SU-DHL-6 (cell line): ENCODE data around the gene NCKAP1.
"Not testable (repeated sequence)": the region's sequence is repeated elsewhere in the genome, so short reads cannot be mapped to it uniquely, and the experiment has no call there.

Experiments used
- H2AFZ ChIP-seq: fragments of 200-600 bp; sonication (generic); 2 replicates; pipeline ENCODE4 v1.6.1; 2014; ENCODE audit warnings: low read depth, mild to moderate bottlenecking, moderate library complexity, mixed read lengths, antibody characterized with exemption, low read length; ENCODE audit not compliant: severe bottlenecking
- H3F3A ChIP-seq: fragments of 200-600 bp; shearing (Covaris generic); 2 replicates; pipeline ENCODE4 v1.6.0; 2016; ENCODE audit warnings: antibody characterized with exemption, mild to moderate bottlenecking; ENCODE audit not compliant: insufficient read depth
- H3K27ac ChIP-seq: fragments of 200-600 bp; sonication (generic); 2 replicates; pipeline ENCODE4 v1.5.1; 2016; ENCODE audit warnings: low read depth, mild to moderate bottlenecking, low read length, moderate library complexity, mixed read lengths
- H3K27me3 ChIP-seq: fragments of 200-600 bp; sonication (generic), shearing (Covaris generic); 2 replicates; pipeline ENCODE4 v1.6.0; 2014; ENCODE audit warnings: mild to moderate bottlenecking, low read length
- H3K36me3 ChIP-seq: fragments of 200-600 bp; sonication (generic); 2 replicates; pipeline ENCODE4 v1.6.1; 2014; ENCODE audit warnings: mild to moderate bottlenecking, low read length, mixed read lengths
- H3K4me2 ChIP-seq: fragments of 300-600, 200-600 bp; shearing (Covaris generic), sonication (generic); 2 replicates; pipeline ENCODE4 v1.6.0; 2014; ENCODE audit warnings: low read length, low read depth, mild to moderate bottlenecking; ENCODE audit not compliant: poor library complexity, severe bottlenecking
- H3K4me3 ChIP-seq: fragments of 200-600 bp; sonication (generic); 2 replicates; pipeline ENCODE4 v1.5.1; 2014; ENCODE audit warnings: antibody characterized with exemption, low read length, mild to moderate bottlenecking, mixed read lengths; ENCODE audit not compliant: insufficient read depth, poor library complexity, severe bottlenecking
- H3K79me2 ChIP-seq: fragments of 200-600 bp; sonication (generic); 2 replicates; pipeline ENCODE4 v1.6.1; 2014; ENCODE audit warnings: mild to moderate bottlenecking, low read length, moderate library complexity; ENCODE audit not compliant: insufficient read depth
- H3K9ac ChIP-seq: fragments of 200-600 bp; sonication (generic); 2 replicates; pipeline ENCODE4 v1.7.0; 2014; ENCODE audit warnings: mild to moderate bottlenecking, low read length
- H3K9me2 ChIP-seq: fragments of 200-600 bp; sonication (generic); replicated peaks from 2 replicates; pipeline ENCODE4 v1.6.1; 2014; ENCODE audit warnings: low read length; ENCODE audit not compliant: insufficient read depth
- H3K9me3 ChIP-seq: fragments of 200-600 bp; sonication (generic); 2 replicates; pipeline ENCODE4 v1.6.1; 2014; ENCODE audit warnings: low read length, mixed read lengths; ENCODE audit not compliant: insufficient read depth
- H4K20me1 ChIP-seq: fragments of 200-600 bp; sonication (generic); 2 replicates; pipeline ENCODE4 v1.6.1; 2014; ENCODE audit warnings: low read depth, mild to moderate bottlenecking, antibody characterized with exemption, low read length, moderate library complexity, mixed read lengths
- EZH2phosphoT487 ChIP-seq: fragments of 200-600 bp; sonication (generic), shearing (Covaris generic); conservative IDR thresholded peaks from 2 replicates; pipeline ENCODE4 v1.6.1; 2018; ENCODE audit warnings: mild to moderate bottlenecking, antibody characterized with exemption, low read length, moderate library complexity, mixed read lengths
- TF ChIP-seq, protein P1 (sequence below): fragments of 200-600 bp; sonication (generic); IDR thresholded peaks from one replicate; pipeline ENCODE4 v1.5.1; 2017; ENCODE audit warnings: antibody characterized with exemption, mild to moderate bottlenecking, low read length, moderate library complexity; ENCODE audit not compliant: insufficient read depth, poor library complexity, severe bottlenecking

NCKAP1 gene

DNA sequence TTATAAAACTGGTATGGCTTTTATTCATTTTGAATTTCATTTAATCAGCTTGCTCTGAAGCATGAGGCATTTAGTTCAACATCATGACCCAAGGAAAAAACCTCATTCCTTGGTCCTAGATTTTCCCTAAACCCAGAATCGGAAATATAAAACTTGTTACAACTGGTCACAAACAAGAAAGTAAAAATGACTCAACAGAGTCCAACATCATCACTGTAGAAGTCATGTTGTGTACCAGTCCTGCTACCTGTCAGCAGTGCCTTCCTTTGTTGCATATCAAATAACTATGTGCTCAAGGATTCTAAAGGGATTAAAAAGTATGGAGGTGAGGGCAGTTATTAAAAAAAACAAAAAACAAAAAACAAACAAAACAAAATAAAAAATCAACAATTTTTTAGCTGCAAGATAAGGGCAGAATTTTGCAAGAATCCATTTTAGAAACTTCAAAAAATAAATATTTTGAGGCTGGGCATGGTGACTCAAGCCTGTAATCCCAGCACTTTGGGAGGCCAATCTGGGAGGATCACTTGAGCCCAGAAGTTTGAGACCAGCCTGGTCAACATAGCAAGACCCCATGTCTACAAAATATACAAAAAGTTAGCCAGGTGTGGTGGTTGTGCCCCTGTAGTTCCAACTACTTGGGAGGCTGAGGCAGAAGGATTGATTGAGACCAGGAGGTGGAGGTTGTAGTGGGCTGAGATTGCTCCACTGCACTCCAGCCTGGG lies 18.4 kb downstream of the NCKAP1 start:
- Histone ChIP-seq H3K27me3 (no peaks in the 10 kb centered on the region), H4K20me1 (no peaks in the 10 kb centered on the region), H3K27ac (no peak overlapping the region), H3K9me2 (no peaks in the 10 kb centered on the region), H3K9ac (no peak overlapping the region), H3F3A (no peaks in the 10 kb centered on the region), H3K36me3 (no peaks in the 10 kb centered on the region), H3K4me2 (no peak overlapping the region), H2AFZ (no peak overlapping the region), H3K4me3 (no peak overlapping the region), H3K9me3 (no peaks in the 10 kb centered on the region), H3K79me2 (no peaks in the 10 kb centered on the region)
- no peak for TF ChIP-seq EZH2phosphoT487
- TF ChIP-seq, protein P1, sequence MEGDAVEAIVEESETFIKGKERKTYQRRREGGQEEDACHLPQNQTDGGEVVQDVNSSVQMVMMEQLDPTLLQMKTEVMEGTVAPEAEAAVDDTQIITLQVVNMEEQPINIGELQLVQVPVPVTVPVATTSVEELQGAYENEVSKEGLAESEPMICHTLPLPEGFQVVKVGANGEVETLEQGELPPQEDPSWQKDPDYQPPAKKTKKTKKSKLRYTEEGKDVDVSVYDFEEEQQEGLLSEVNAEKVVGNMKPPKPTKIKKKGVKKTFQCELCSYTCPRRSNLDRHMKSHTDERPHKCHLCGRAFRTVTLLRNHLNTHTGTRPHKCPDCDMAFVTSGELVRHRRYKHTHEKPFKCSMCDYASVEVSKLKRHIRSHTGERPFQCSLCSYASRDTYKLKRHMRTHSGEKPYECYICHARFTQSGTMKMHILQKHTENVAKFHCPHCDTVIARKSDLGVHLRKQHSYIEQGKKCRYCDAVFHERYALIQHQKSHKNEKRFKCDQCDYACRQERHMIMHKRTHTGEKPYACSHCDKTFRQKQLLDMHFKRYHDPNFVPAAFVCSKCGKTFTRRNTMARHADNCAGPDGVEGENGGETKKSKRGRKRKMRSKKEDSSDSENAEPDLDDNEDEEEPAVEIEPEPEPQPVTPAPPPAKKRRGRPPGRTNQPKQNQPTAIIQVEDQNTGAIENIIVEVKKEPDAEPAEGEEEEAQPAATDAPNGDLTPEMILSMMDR, result no peak

DNA sequence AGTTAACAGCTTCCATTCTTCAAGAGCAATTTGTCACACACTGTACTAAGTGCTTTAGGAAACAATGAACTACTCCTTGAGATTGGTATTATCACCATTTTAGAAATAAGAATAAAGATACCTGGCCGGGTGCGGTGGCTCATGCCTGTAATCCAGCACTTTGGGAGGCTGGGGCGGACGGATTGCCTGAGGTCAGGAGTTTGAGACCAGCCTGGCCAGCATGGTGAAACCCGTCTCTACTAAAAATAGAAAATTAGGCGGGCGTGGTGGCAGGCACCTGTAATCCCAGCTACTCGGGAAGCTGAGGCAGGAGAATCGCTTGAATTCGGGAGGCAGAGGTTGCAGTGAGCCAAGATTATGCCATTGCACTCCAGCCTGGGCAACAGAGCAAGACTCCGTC lies 20.4 kb downstream of the NCKAP1 start:
- not testable (repeated sequence) for H3K4me3 ChIP-seq, H3K79me2 ChIP-seq, H3F3A ChIP-seq, H2AFZ ChIP-seq, H3K27ac ChIP-seq, H4K20me1 ChIP-seq, H3K9me2 ChIP-seq, H3K36me3 ChIP-seq, H3K9me3 ChIP-seq, H3K9ac ChIP-seq, H3K27me3 ChIP-seq, H3K4me2 ChIP-seq

DNA sequence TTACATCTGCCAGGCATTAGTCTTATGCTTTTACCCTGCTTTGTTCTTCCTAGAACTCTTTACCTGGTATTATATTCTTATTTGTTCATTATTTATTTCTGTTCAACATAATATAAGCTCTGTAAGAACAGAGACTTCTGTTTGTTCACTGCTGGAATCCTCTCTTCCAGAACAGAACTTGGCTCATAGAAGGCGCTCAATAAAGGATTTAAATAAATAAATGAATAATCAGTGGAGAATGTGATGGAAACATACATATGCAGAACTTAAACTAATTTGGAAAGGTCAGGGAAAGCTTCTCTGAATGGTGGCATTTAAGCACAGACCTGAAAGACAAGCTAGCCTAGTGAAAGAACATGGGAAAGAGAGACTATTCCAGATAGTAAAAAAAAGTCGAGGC lies 24.3 kb downstream of the NCKAP1 start:
- Histone ChIP-seq H2AFZ (no peak overlapping the region), H3K27ac (no peak overlapping the region), H3K79me2 (no peaks in the 10 kb centered on the region), H3K9ac (no peak overlapping the region), H3K27me3 (no peaks in the 10 kb centered on the region), H3K4me2 (no peak overlapping the region), H3K9me2 (no peaks in the 10 kb centered on the region), H3K9me3 (no peaks in the 10 kb centered on the region), H4K20me1 (no peaks in the 10 kb centered on the region), H3K4me3 (no peak overlapping the region), H3K36me3 (no peaks in the 10 kb centered on the region), H3F3A (no peaks in the 10 kb centered on the region)
- TF ChIP-seq EZH2phosphoT487, result no peak
- TF ChIP-seq, protein P1, result no peak

DNA sequence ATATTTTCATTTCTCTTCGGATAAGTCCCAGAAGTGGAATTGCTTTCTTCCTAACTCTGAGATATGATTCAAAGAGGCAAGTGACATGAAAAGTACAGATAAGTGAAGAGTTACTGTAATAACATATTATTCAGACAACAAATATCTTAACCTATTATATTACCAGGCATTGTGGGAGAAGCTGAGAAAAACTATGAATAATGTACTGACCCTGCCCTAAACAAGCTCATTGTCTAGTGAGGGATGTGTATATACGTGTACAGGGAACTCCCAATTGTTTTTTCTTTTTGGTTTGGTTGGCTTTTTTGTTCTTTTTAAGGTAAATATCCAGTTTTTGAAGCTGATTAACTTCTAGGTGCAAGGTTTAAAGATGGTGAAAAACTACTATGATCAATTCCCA lies 26.5 kb downstream of the NCKAP1 start:
- no peak overlapping the region for H3K4me3 ChIP-seq
- no peaks in the 10 kb centered on the region for H3K27me3 ChIP-seq
- H3K79me2 ChIP-seq, result no peaks in the 10 kb centered on the region
- H2AFZ ChIP-seq, result no peak overlapping the region
- no peaks in the 10 kb centered on the region for H3K9me2 ChIP-seq
- no peak overlapping the region for H3K4me2 ChIP-seq
- H3K36me3 ChIP-seq, result no peaks in the 10 kb centered on the region
- no peaks in the 10 kb centered on the region for H4K20me1 ChIP-seq
- H3K27ac ChIP-seq, result no peak overlapping the region
- TF ChIP-seq, protein P1, result no peak
- no peak for TF ChIP-seq EZH2phosphoT487
- no peak overlapping the region for H3K9ac ChIP-seq
- no peaks in the 10 kb centered on the region for H3K9me3 ChIP-seq
- no peaks in the 10 kb centered on the region for H3F3A ChIP-seq
